NT2/D1 (cell line): ENCODE results near the gene ORMDL2.

Experiments
- YY1 ChIP-seq: IDR thresholded peaks from 2 replicates; pipeline ENCODE4 v1.6.1; 2011; ENCODE audit not compliant: insufficient read length, insufficient read depth
- ZNF274 ChIP-seq: IDR thresholded peaks from 2 replicates; pipeline ENCODE4 v1.6.1; 2011; ENCODE audit warnings: mild to moderate bottlenecking, low read depth, low read length

- TF ChIP-seq ZNF274 (no peak), YY1 (no peak)
Observed at GRCh38 chr12:55847033-55847432, 29.2 kb downstream of the ORMDL2 start.
